K562 (cell line): ENCODE measurements around the gene SPATS2. TPM values are rescaled to one million over a fixed set of nuclear protein-coding genes. Genes with fewer than 3 reads are reported as not detected.

Source experiments
- ARID3B ChIP-seq: fragments of 250-450 bp; sonication (Bioruptor Pico); IDR thresholded peaks from 2 replicates; pipeline ENCODE4 v1.4.0; 2020; ENCODE audit warnings: borderline replicate concordance
- CCNT2 ChIP-seq: IDR thresholded peaks from 2 replicates; pipeline ENCODE4 v1.6.1; 2011; ENCODE audit warnings: borderline replicate concordance, low read depth, mild to moderate bottlenecking, moderate library complexity, mixed read lengths, low read length; ENCODE audit not compliant: insufficient read length; ENCODE audit errors: extremely low read depth
- CEBPG ChIP-seq, 3 experiments: fragments of 200-800 bp in 1 of 3; sonication (Bioruptor generic) in 1 of 3; sonication (generic) in 1 of 3; formaldehyde crosslinking in 1 of 3; IDR thresholded peaks in 2 of 3; conservative IDR thresholded peaks in 1 of 3; 2 replicates each; pipeline versions ENCODE4 v1.6.1 to v1.8.0; 2016 to 2022; ENCODE audit warnings: missing compliant biosample characterization in 2 of 3, missing genetic modification characterization in 2 of 3, mild to moderate bottlenecking in 1 of 3, missing genetic modification reagents in 1 of 3
- CHD2 ChIP-seq: IDR thresholded peaks from 2 replicates; pipeline ENCODE4 v1.6.1; 2011; ENCODE audit warnings: low read depth, low read length
- HEY1 ChIP-seq: fragments of 250-450 bp; sonication (Bioruptor Pico); IDR thresholded peaks from 2 replicates; pipeline ENCODE4 v1.5.0; 2020; ENCODE audit warnings: mild to moderate bottlenecking, moderate library complexity, borderline replicate concordance
- HMBOX1 ChIP-seq: sonication (generic); IDR thresholded peaks from 2 replicates; pipeline ENCODE4 v1.6.1; 2016
- HMGN3 ChIP-seq: IDR thresholded peaks from 2 replicates; pipeline ENCODE4 v1.6.1; 2011; ENCODE audit warnings: borderline replicate concordance, low read depth, mild to moderate bottlenecking, mixed read lengths, low read length; ENCODE audit not compliant: insufficient read length; ENCODE audit errors: extremely low read depth
- NFE2 ChIP-seq: IDR thresholded peaks from 2 replicates; pipeline ENCODE4 v1.6.1; 2014; ENCODE audit warnings: antibody characterized with exemption, low read depth
- NFIC ChIP-seq: fragments of 450-650 bp; IDR thresholded peaks from 2 replicates; pipeline ENCODE4 v1.6.1; 2017; ENCODE audit warnings: mild to moderate bottlenecking, inconsistent platforms
- NR2F6 ChIP-seq: fragments of 450-650 bp; formaldehyde crosslinking; IDR thresholded peaks from 2 replicates; pipeline ENCODE4 v1.4.0; 2020; ENCODE audit warnings: mild to moderate bottlenecking
- PHTF2 ChIP-seq: fragments of 250-450 bp; sonication (Bioruptor Pico); IDR thresholded peaks from 2 replicates; pipeline ENCODE4 v1.5.0; 2021; ENCODE audit warnings: mild to moderate bottlenecking
- POLR2A ChIP-seq: fragments of 450-650 bp; conservative IDR thresholded peaks from 2 replicates; pipeline ENCODE4 v1.6.1; 2016
- RCOR1 ChIP-seq, 2 experiments: IDR thresholded peaks; 2 replicates each; pipeline ENCODE4 v1.6.1; 2012; ENCODE audit warnings: low read depth in 2 of 2, low read length in 2 of 2, borderline replicate concordance in 1 of 2, improper control_type of control experiment in 1 of 2
- SIN3B ChIP-seq: fragments of 450-650 bp; IDR thresholded peaks from 2 replicates; pipeline ENCODE4 v1.6.1; 2017; ENCODE audit warnings: low read depth, mild to moderate bottlenecking, moderate library complexity
- SNIP1 ChIP-seq: fragments of 450-650 bp; IDR thresholded peaks from 2 replicates; pipeline ENCODE4 v1.7.1; 2017; ENCODE audit warnings: low read depth, mild to moderate bottlenecking
- TCF7 ChIP-seq: sonication (generic); IDR thresholded peaks from 2 replicates; pipeline ENCODE4 v1.6.1; 2016; ENCODE audit warnings: antibody characterized with exemption, borderline replicate concordance
- ZBTB43 ChIP-seq: sonication (generic); formaldehyde crosslinking; IDR thresholded peaks from 2 replicates; pipeline ENCODE4 v1.8.0; 2023; ENCODE audit warnings: mild to moderate bottlenecking, missing genetic modification reagents
- ZNF165 ChIP-seq: fragments of 250-450 bp; sonication (Bioruptor Pico); IDR thresholded peaks from 2 replicates; pipeline ENCODE4 v1.4.0; 2020; ENCODE audit warnings: borderline replicate concordance
- polyA plus RNA-seq, 8 experiments: library from polyadenylated mRNA; depleted of rRNA in 4 of 8; stranded (reverse) in 5 of 8; unstranded in 3 of 8; fragments of >200 nt; fragmentation: Nextera tagmentation in 2 of 8; fragmentation: Illumina TruSeq in 1 of 8; extraction: Ambion mirVana in 2 of 8; extraction: Trizol in 1 of 8; gene quantifications; 2 replicates each; pipeline versions ENCODE4 v1.2.1 to v1.2.3, GENCODE V29; 2011 to 2014; ENCODE audit warnings: inconsistent platforms in 1 of 8, missing spikeins in 1 of 8
- total RNA-seq, 7 experiments: library from RNA; depleted of rRNA in 6 of 7; stranded (reverse); fragments of >200 nt in 6 of 7; fragmentation: Illumina TruSeq in 2 of 7; extraction: Trizol in 2 of 7; gene quantifications; 2 replicates each; pipeline versions ENCODE4 v1.2.1 to v1.2.3, GENCODE V29; 2011 to 2021; ENCODE audit warnings: low replicate concordance in 1 of 7
- TF ChIP-seq, protein P1 (sequence below): fragments of 450-650 bp; IDR thresholded peaks from 2 replicates; pipeline ENCODE4 v1.6.1; 2016; ENCODE audit warnings: mild to moderate bottlenecking
- TF ChIP-seq, protein P2 (sequence below): fragments of 200-800 bp; sonication (Bioruptor generic); IDR thresholded peaks from 2 replicates; pipeline ENCODE4 v1.6.1; 2017; ENCODE audit warnings: missing genetic modification characterization, missing compliant biosample characterization

Gene SPATS2
- total and polyA plus RNA-seq, 9 of the 15 experiments (the other 6 are each of a cell fraction or from before 2014, with no cell fraction given), result 5.4 to 48.2 (median 17.5) TPM

- TF ChIP-seq CEBPG (CRISPR knock-in tag; IDR thresholded peaks at IDR 0.05) (no peak), CEBPG (tag; conservative IDR thresholded peaks at IDR 0.05 in 1 of 2, IDR thresholded peaks at IDR 0.05 in 1 of 2) (no peak), CHD2 (no peak), TCF7 (no peak), SNIP1 (no peak), CCNT2 (peak; percentile 59), RCOR1 (IDR thresholded peaks at IDR 0.05; ENCODE audit: borderline replicate concordance in 1 of 2, low read depth in 2 of 2, low read length in 2 of 2) (peak; percentile 40 to 94; a peak in 3 of 4 replicates), HEY1 (CRISPR knock-in tag) (no peak), NFE2 (peak; percentile 73), PHTF2 (CRISPR knock-in tag) (no peak), ARID3B (CRISPR knock-in tag) (no peak), ZBTB43 (CRISPR knock-in tag) (no peak), HMGN3 (no peak), POLR2A (no peak), SIN3B (no peak), NFIC (no peak), ZNF165 (CRISPR knock-in tag) (no peak), NR2F6 (CRISPR knock-in tag) (no peak), HMBOX1 (peak; percentile 90)
- TF ChIP-seq, protein P1, sequence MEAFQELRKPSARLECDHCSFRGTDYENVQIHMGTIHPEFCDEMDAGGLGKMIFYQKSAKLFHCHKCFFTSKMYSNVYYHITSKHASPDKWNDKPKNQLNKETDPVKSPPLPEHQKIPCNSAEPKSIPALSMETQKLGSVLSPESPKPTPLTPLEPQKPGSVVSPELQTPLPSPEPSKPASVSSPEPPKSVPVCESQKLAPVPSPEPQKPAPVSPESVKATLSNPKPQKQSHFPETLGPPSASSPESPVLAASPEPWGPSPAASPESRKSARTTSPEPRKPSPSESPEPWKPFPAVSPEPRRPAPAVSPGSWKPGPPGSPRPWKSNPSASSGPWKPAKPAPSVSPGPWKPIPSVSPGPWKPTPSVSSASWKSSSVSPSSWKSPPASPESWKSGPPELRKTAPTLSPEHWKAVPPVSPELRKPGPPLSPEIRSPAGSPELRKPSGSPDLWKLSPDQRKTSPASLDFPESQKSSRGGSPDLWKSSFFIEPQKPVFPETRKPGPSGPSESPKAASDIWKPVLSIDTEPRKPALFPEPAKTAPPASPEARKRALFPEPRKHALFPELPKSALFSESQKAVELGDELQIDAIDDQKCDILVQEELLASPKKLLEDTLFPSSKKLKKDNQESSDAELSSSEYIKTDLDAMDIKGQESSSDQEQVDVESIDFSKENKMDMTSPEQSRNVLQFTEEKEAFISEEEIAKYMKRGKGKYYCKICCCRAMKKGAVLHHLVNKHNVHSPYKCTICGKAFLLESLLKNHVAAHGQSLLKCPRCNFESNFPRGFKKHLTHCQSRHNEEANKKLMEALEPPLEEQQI, result no peak
- TF ChIP-seq, protein P2, sequence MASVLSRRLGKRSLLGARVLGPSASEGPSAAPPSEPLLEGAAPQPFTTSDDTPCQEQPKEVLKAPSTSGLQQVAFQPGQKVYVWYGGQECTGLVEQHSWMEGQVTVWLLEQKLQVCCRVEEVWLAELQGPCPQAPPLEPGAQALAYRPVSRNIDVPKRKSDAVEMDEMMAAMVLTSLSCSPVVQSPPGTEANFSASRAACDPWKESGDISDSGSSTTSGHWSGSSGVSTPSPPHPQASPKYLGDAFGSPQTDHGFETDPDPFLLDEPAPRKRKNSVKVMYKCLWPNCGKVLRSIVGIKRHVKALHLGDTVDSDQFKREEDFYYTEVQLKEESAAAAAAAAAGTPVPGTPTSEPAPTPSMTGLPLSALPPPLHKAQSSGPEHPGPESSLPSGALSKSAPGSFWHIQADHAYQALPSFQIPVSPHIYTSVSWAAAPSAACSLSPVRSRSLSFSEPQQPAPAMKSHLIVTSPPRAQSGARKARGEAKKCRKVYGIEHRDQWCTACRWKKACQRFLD, result no peak
Observed at GRCh38 chr12:49365542-49365941, 1.7 kb upstream of the SPATS2 start (continued).
